ACC112 (cell line): Measurements from ENCODE around the gene CST5.

Experiments used
- H2AFZ ChIP-seq: fragments of 200-600 bp; sonication (generic); one replicate; pipeline ENCODE4 v1.6.0; 2017; ENCODE audit warnings: antibody characterized with exemption, low read length; ENCODE audit not compliant: unreplicated experiment
- H3K27ac ChIP-seq: fragments of 200-600 bp; sonication (generic); 2 replicates; pipeline ENCODE4 v1.5.1; 2014; ENCODE audit warnings: low read depth, mild to moderate bottlenecking, antibody characterized with exemption, low read length, moderate library complexity
- H3K27me3 ChIP-seq: fragments of 200-600 bp; sonication (generic); 2 replicates; pipeline ENCODE4 v1.6.1; 2014; ENCODE audit warnings: mild to moderate bottlenecking, antibody characterized with exemption, low read length, moderate library complexity, mixed read lengths; ENCODE audit not compliant: insufficient read depth
- H3K36me3 ChIP-seq: fragments of 200-600 bp; sonication (generic); 2 replicates; pipeline ENCODE4 v1.6.1; 2016; ENCODE audit warnings: mild to moderate bottlenecking, antibody characterized with exemption, low read length, moderate library complexity, mixed read lengths; ENCODE audit not compliant: insufficient read depth
- H3K4me1 ChIP-seq: fragments of 200-600 bp; sonication (generic); one replicate; pipeline ENCODE4 v1.6.1; 2016; ENCODE audit warnings: low read length, mixed read lengths; ENCODE audit not compliant: insufficient read depth, unreplicated experiment, control insufficient read depth
- H3K4me3 ChIP-seq: fragments of 200-600 bp; sonication (generic); 2 replicates; pipeline ENCODE4 v1.5.1; 2014; ENCODE audit warnings: mild to moderate bottlenecking, low read depth, low read length
- H3K79me2 ChIP-seq: fragments of 200-600 bp; sonication (generic); one replicate; pipeline ENCODE4 v1.6.0; 2016; ENCODE audit warnings: low read length; ENCODE audit not compliant: control insufficient read depth, unreplicated experiment, insufficient read depth

The CST5 gene, protein sequence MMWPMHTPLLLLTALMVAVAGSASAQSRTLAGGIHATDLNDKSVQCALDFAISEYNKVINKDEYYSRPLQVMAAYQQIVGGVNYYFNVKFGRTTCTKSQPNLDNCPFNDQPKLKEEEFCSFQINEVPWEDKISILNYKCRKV

DNA sequence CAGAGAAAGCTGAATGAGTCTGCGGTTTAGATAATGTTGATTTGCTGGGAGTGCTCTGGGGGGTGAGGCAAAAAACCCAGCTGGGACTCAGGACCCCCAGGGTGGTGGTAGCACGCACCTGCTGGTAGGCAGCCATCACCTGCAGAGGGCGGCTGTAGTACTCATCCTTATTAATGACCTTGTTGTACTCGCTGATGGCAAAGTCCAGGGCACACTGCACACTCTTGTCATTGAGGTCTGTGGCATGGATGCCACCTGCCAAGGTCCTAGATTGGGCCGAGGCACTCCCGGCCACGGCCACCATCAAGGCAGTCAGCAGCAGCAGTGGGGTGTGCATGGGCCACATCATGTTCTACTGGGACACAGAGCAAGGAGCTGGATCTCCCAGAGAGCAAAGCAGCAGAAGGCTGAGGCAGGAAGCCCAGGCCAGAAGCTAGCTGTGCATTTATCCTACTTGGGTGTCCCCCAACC, at the start of gene CST5:
Gene CST5 (minus strand): TSS at position 421 of the 471 bp plus-strand sequence. CDS start 72 bp downstream, at position 349.
- peaks cover 44% of the 10 kb centered on the region for H3K27me3 ChIP-seq
- no peak within 1 kb of the TSS for H2AFZ ChIP-seq
- no peaks in the 10 kb centered on the region for H3K4me1 ChIP-seq
- no peaks in the 10 kb centered on the region for H3K79me2 ChIP-seq
- no peak within 1 kb of the TSS for H3K27ac ChIP-seq
- H3K36me3 ChIP-seq: no peaks in the 10 kb centered on the region
- no peak within 1 kb of the TSS for H3K4me3 ChIP-seq

DNA sequence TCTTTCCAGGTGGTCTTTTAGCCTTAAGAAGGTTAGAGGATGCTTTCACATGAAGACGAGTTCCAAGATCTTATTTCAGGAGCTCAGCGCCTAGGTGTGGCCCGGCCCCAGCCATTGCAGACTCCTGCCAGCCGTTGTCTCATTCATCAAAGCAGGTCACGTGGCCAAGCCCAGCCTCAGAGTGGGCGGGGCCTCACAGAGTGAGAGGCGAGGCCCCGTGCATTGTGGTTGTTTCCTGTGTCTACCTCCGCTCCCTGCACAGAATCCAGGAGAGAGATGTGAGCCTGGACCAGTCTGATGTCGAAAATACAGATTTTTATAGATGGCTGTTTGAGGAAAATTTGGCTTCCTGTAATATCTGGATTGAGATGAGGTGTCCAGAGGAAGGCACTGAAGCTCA, 49.2 kb upstream of the CST5 start:
- Histone ChIP-seq H3K27ac (no peak overlapping the region), H3K4me1 (no peaks in the 10 kb centered on the region), H3K36me3 (no peaks in the 10 kb centered on the region), H2AFZ (no peak overlapping the region), H3K4me3 (no peak overlapping the region), H3K79me2 (no peaks in the 10 kb centered on the region), H3K27me3 (peaks cover 22% of the 10 kb centered on the region)

DNA sequence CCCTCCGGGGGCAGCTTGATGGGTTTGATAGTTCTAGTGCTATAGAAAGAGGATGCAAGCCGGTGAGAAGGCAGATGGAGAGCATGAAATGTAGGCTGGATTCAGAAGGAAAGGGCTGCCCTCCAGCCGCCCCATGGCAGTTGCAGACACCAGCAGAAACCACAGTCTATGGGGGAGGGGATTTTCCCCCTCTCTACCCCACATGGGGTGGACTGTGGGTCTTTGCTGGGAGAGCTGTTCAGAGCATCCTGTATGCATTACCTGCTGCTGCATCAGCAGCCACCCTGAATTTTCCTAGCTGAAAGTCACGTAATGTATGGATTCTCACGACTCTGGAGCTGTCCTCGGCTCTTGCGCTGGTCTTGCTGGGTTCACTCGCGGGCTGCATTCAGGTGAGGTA, 48.8 kb upstream of the CST5 start:
- no peak overlapping the region for H3K27ac ChIP-seq
- H3K4me1 ChIP-seq: no peaks in the 10 kb centered on the region
- no peaks in the 10 kb centered on the region for H3K36me3 ChIP-seq
- no peak overlapping the region for H3K4me3 ChIP-seq
- peaks cover 23% of the 10 kb centered on the region for H3K27me3 ChIP-seq
- no peak overlapping the region for H2AFZ ChIP-seq
- no peaks in the 10 kb centered on the region for H3K79me2 ChIP-seq

DNA sequence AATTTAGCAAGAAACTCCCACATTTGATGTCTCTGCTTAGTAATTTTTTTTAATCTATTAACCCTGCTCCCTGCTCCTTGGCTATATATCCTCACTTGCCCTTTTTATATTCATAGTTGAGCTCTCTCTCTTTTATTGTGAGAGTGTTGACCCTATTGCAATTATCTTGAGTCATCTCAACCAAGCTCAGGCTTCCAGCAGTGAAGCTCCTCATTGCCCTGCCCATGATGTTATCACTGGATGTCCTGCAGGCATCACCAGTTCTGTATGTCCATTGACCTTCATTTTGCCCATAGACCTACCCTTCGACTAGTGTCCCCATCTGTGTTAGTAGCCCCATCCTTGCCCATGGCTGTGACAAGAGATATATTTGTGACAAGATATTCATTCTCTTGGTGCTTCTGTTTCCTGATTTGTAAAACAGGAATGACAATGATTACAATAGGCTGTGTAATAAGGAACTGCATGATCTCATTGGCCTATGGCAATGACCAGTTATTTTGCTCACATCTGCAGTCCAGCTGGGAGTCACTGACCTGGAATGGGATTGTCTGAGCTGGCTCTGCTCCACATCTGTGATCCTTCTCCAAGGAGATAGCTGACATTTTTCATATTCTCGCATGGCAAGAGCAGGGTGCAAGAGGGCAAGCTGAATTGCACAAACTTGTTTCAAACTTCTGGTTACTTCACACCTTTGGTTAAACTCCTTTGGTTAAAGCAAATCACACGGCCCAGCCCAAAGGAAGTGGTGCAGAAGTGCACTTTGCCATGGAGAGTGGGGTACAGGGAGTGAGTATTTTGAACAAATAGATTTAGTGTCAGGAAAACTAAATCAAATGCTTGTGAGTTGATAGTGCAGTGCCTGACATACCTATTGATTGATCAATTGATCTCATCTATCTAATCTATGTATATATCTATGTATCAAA, 47.7 kb upstream of the CST5 start:
- H3K27ac ChIP-seq: no peak overlapping the region
- no peaks in the 10 kb centered on the region for H3K36me3 ChIP-seq
- H2AFZ ChIP-seq: no peak overlapping the region
- H3K4me1 ChIP-seq: no peaks in the 10 kb centered on the region
- no peaks in the 10 kb centered on the region for H3K79me2 ChIP-seq
- no peak overlapping the region for H3K4me3 ChIP-seq
- peaks cover 33% of the 10 kb centered on the region for H3K27me3 ChIP-seq

DNA sequence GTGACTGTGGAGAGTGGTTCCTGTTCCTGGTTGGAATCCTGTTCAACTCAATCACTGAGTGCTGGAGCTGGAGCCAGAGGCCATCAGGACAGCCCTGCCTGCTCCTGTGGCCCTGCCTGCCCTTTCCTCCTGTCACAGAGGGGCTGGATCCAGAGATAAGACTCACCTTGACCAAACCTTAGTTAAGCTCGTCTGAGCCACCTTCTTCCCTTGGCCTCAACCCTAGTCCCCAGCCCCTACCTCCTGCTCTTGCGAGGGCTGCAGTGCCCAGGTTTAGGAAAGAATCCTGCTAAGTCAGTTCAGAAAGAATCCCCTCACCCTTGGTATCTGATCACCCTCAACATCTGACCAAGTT, 47.0 kb upstream of the CST5 start:
- Histone ChIP-seq H3K27me3 (peaks cover 29% of the 10 kb centered on the region), H3K4me1 (no peaks in the 10 kb centered on the region), H3K27ac (no peak overlapping the region)

DNA sequence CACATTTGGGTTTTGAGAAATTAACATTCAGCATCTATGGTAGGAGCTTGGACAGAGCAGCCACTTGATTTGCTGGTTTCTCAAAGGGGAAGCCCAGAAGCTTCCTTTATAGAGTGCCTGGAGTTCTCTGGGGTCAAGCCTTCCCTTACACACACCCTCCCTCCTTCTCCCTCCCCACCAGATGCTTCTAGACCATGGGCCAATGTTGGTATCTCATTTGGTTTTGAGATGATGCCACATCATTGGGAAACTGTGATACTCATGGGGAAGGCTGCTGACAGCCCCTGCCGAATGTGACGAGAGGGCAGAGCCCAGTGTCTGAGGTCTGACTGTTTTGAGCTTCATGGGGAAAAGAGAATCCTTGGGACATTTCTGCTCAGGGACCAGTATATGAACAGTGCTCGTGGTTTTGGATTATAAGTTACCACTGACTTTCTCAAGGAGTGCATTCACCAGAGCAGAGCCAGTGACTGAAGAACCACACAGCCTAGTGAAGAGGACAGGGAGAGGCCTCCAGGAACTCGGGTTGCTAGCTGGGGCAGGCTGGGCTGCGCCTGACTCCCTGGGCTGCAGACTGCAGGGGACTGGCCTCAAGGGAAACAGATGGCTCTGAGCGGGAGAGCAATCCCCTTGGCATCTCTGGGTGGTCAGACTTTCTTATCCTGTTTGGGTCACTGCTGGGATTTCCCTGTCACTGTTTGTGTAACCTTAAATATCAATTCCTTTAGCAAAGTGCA, 46.4 kb upstream of the CST5 start:
- Histone ChIP-seq H3K27ac (no peak overlapping the region), H3K4me3 (no peak overlapping the region), H3K79me2 (no peaks in the 10 kb centered on the region), H3K4me1 (no peaks in the 10 kb centered on the region), H2AFZ (no peak overlapping the region), H3K27me3 (peaks cover 29% of the 10 kb centered on the region), H3K36me3 (no peaks in the 10 kb centered on the region)

More for the DNA sequence above, 47.0 kb upstream of the CST5 start:
- Histone ChIP-seq H3K36me3 (no peaks in the 10 kb centered on the region), H3K79me2 (no peaks in the 10 kb centered on the region), H2AFZ (no peak overlapping the region), H3K4me3 (no peak overlapping the region)

DNA sequence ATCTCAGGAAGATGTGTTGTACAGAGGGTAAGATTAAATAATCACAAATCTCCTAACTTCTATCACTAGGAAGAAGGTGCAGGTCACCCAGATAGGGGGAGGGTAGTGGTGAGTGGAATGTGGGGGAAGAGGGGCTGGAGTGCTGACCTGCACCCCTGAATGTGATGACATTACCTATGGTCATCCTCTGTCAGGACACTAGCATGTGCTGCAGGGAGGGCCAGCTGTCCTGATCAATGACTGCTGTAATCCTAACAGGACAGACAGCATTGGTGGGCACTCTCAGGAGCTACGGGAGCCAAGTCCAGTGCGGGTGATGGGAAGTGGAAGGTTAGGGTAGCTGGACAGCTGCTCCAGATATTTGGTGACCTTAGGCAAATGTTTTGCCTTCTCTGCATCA, 45.2 kb upstream of the CST5 start:
- H3K79me2 ChIP-seq: no peaks in the 10 kb centered on the region
- no peaks in the 10 kb centered on the region for H3K4me1 ChIP-seq
- H3K27ac ChIP-seq: no peak overlapping the region
- no peak overlapping the region for H2AFZ ChIP-seq
- H3K27me3 ChIP-seq: peaks cover 21% of the 10 kb centered on the region
- H3K36me3 ChIP-seq: no peaks in the 10 kb centered on the region
- no peak overlapping the region for H3K4me3 ChIP-seq

DNA sequence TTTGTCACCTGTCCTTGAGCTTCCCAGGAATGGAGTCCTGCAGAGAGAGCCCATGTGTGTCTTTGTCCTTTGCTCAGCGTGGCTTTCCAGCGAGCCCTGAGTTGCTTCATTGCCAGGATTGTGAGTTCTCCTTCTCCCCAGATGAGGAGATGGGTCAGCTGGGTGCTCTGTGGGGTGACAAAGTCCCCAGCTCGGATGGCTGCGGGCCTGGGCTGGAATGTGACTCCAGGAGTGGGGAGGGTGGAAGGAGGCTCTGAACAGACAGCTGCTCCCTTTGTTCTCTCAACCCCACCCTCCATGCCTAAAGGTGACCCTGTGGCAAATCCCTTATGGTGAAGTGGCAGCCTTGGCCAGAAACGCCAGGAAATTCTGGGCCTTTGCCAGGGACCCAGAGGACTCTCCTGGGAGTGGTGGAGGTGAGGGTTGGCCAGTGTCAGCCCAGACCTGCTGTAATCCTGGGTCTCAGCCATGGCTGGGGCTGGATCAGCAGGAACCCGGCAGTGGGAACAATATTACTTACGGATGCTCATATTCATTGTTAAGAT, 44.4 kb upstream of the CST5 start:
- Histone ChIP-seq H3K27me3 (peaks cover 18% of the 10 kb centered on the region; the same call in 1 of the 2 replicates), H3K79me2 (no peaks in the 10 kb centered on the region), H3K36me3 (no peaks in the 10 kb centered on the region), H3K4me1 (no peaks in the 10 kb centered on the region), H3K27ac (no peak overlapping the region), H3K4me3 (no peak overlapping the region), H2AFZ (no peak overlapping the region)

DNA sequence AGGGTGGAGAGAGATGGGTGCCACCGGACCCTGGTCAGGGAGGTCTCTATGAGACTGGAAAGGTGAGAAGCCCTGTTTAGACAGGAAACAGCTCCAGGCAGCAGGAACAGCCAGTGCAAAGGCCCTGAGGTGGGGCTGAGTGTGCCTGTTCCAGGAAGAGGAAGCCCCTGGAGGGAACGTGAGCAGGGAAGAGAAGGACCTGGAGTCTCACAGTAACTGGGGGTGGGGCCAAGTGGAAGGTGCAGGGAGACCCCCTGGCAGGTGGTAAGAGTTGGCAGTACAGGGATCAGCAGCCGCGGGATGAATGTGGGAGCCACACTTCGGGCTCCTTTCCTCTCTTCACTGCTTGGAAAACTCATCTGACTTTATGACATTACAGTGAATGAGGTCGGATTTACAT, 43.8 kb upstream of the CST5 start:
- Histone ChIP-seq H3K27me3 (peaks cover 15% of the 10 kb centered on the region; the same call in 1 of the 2 replicates), H3K4me1 (no peaks in the 10 kb centered on the region), H2AFZ (no peak overlapping the region), H3K4me3 (no peak overlapping the region), H3K79me2 (no peaks in the 10 kb centered on the region), H3K36me3 (no peaks in the 10 kb centered on the region), H3K27ac (no peak overlapping the region)

DNA sequence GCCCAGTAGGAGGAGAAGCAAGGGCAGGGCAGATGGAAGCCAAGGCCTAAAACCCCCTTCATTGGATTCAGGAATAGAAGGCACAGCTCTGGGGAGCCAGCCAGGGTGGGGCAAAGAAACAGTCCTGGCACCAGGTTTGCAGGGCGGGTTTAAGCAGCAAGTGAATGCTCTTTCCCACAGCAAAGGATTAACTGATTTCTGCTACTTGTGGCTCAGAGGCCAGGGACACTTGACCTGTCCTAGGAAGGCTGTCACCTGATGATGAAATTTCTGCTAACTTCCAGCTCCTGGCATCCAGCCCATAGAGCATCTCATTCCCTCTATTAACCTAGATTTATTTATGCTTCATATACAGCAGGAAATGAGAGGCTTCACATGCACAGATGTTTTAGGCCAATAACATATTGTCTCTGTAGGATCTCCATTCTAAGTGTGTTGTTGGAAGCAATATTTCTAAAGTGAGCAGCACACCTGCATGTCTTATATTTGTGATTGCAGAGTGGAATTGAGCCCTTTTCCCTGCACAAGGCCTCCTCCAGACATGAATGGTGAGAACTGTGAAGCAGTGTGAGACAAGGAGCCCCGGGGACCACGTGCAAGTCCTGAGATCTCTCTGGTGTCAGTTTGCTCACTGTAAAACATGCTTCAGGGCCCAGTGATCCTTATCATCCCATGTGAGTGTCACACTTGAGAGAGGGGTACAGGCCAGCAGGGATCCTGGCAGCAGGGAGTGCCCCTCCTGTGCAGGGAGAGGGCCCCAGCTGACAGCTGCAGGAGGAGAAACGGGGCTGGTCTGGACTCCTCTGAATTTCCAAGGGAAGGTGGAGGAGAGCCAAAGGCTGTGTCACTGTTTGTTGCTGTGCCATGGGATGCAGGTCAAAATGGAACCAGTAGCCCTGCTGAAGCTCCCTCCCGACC, 41.1 kb upstream of the CST5 start:
- Histone ChIP-seq H3K27ac (no peak overlapping the region), H3K79me2 (no peaks in the 10 kb centered on the region), H2AFZ (no peak overlapping the region), H3K36me3 (no peaks in the 10 kb centered on the region), H3K4me1 (no peaks in the 10 kb centered on the region), H3K4me3 (no peak overlapping the region), H3K27me3 (peaks cover 35% of the 10 kb centered on the region)
